Neural progenitor cell (in vitro differentiated cells): ENCODE results near the gene FZD8.

Experiments
- EZH2 ChIP-seq: fragments of 200-600 bp; sonication (generic); IDR thresholded peaks from 2 replicates; pipeline ENCODE4 v1.6.1; 2017; ENCODE audit warnings: antibody characterized with exemption, mild to moderate bottlenecking, moderate library complexity
- TF ChIP-seq, protein P1 (sequence below): fragments of 200-600 bp; sonication (generic); IDR thresholded peaks from 2 replicates; pipeline ENCODE4 v1.5.1; 2017; ENCODE audit warnings: antibody characterized with exemption, mild to moderate bottlenecking

DNA sequence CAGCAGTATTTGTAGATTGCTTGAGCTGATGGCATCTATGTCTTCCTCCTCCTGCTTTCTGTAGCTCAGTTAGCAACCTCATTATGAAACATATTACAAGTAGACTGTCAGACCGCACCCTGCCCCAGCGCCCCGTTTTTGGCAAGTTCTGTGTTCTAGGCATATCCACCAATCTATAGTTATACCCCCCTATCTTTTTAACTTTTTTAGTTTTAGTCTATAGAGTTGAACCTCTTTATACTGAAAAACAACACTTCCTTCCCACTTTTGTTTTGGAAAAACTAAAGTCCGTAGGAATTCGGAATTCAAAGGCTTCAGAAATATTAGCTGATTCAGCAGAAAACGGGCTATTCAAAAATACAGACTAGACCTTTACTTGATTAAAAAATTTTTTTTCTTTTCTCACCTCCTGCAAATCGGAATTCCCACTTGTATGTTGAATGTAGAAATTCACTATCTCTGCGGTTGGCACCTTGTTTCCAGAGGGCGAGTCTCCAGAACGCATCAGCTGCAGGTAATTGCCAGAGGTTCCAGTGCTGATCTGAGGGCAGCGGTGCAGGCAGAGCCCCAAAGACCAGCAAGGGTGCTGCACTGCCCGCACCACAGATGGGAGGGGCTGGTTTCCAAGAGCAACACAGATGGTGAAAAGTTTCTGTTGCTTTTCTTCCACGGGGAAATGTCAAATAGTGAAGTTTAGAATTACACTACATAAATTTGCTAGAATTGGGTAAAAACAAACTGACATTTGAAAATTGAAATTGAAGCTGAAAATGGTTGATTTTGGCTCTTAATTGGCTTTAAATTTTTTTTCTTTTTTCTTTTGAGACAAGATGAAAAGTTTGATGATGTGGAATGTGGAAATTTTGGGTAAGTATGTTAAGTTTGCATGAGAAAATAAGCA lies 2.2 kb upstream of the FZD8 start:
- TF ChIP-seq, protein P1, sequence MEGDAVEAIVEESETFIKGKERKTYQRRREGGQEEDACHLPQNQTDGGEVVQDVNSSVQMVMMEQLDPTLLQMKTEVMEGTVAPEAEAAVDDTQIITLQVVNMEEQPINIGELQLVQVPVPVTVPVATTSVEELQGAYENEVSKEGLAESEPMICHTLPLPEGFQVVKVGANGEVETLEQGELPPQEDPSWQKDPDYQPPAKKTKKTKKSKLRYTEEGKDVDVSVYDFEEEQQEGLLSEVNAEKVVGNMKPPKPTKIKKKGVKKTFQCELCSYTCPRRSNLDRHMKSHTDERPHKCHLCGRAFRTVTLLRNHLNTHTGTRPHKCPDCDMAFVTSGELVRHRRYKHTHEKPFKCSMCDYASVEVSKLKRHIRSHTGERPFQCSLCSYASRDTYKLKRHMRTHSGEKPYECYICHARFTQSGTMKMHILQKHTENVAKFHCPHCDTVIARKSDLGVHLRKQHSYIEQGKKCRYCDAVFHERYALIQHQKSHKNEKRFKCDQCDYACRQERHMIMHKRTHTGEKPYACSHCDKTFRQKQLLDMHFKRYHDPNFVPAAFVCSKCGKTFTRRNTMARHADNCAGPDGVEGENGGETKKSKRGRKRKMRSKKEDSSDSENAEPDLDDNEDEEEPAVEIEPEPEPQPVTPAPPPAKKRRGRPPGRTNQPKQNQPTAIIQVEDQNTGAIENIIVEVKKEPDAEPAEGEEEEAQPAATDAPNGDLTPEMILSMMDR: no peak
- TF ChIP-seq EZH2: no peak
